Activated CD8-positive, alpha-beta memory T cell treated with anti-CD3 and anti-CD28 coated beads, Interleukin-2, amount 10 ng/mL, durations not matched to agents 7 days and 5 days (primary cell): ENCODE data around the gene PXYLP1. TPM values are rescaled to one million over a fixed set of nuclear protein-coding genes. Genes with fewer than 3 reads are reported as not detected.
A peak's percentile ranks its signal among the peaks of the same experiment; 100 is the strongest.

Experiments
- ATAC-seq: fragments of 150-1000 bp; cut with Tn5 transposase; one replicate; pipeline ENCODE4 v1.10.0; 2021; ENCODE audit warnings: moderate library complexity
- CTCF ChIA-PET: fragments of 350-600 bp; sonication (Branson Sonifier 250); formaldehyde crosslinking; loops from one replicate; lab custom pipeline; 2021; ENCODE audit warnings: antibody characterized with exemption; lab: Charles Lee
- DNase-seq: peaks from one replicate; pipeline ENCODE4 v3.0.0-alpha.2; 2020
- H3K27ac Mint-ChIP-seq: one replicate; pipeline ENCODE4 v1.8.0; 2021; ENCODE audit warnings: mild to moderate bottlenecking, mixed read lengths
- H3K27me3 Mint-ChIP-seq: one replicate; pipeline ENCODE4 v1.8.0; 2021; ENCODE audit warnings: mixed read lengths
- H3K36me3 Mint-ChIP-seq: one replicate; pipeline ENCODE4 v1.8.0; 2021; ENCODE audit warnings: mild to moderate bottlenecking, mixed read lengths
- H3K4me1 Mint-ChIP-seq: one replicate; pipeline ENCODE4 v1.8.0; 2021; ENCODE audit warnings: mixed read lengths
- H3K4me3 Mint-ChIP-seq: one replicate; pipeline ENCODE4 v1.8.0; 2021; ENCODE audit warnings: mild to moderate bottlenecking, moderate library complexity, mixed read lengths
- H3K9me3 Mint-ChIP-seq: one replicate; pipeline ENCODE4 v1.8.0; 2022; ENCODE audit warnings: low read depth, mixed read lengths
- total RNA-seq, 2 experiments: library from RNA; stranded (reverse); gene quantifications; one replicate each; pipeline ENCODE4 v1.2.3, GENCODE V29; 2021

PXYLP1 gene
- total RNA-seq, 2 experiments from 2014 or later: 10.3 to 18.4 TPM

GRCh38 chr3:141243271-141243707 lies 11.7 kb downstream of the PXYLP1 start:
- CTCF ChIA-PET: interaction anchor here (1.2 to 4.6 kb wide), 5 partner anchors 10 to 36 kb away, joined by 3 to 64 read pairs (median 5); partner anchors contain the start of gene PXYLP1
- DNase-seq: peak; percentile 78
- H3K27ac Mint-ChIP-seq: peak overlapping the region; percentile 70
- H3K36me3 Mint-ChIP-seq: peaks cover 30% of the 10 kb centered on the region
- H3K4me3 Mint-ChIP-seq: peak overlapping the region; percentile 21
- no peaks in the 10 kb centered on the region for H3K9me3 Mint-ChIP-seq
- peak; percentile 99 for ATAC-seq
- no peaks in the 10 kb centered on the region for H3K27me3 Mint-ChIP-seq
- H3K4me1 Mint-ChIP-seq: peaks cover 42% of the 10 kb centered on the region

- no peak overlapping the region for H3K4me3 Mint-ChIP-seq
- H3K36me3 Mint-ChIP-seq: peaks cover 13% of the 10 kb centered on the region
- CTCF ChIA-PET: interaction anchor here (1.4 to 4.6 kb wide), 4 partner anchors 8 to 246 kb away, joined by 3 to 64 read pairs (median 6); partner anchors contain the start of gene PXYLP1
- peaks cover 13% of the 10 kb centered on the region for H3K4me1 Mint-ChIP-seq
- H3K27me3 Mint-ChIP-seq: no peaks in the 10 kb centered on the region
- H3K27ac Mint-ChIP-seq: no peak overlapping the region
- DNase-seq: peak; percentile 31
- no peaks in the 10 kb centered on the region for H3K9me3 Mint-ChIP-seq
- no peak for ATAC-seq
Measured at GRCh38 chr3:141246224-141246957, 14.8 kb downstream of the PXYLP1 start.

- CTCF ChIA-PET: interaction anchor here (1.4 to 4.6 kb wide), 4 partner anchors 9 to 247 kb away, joined by 3 to 64 read pairs (median 6); partner anchors contain the start of gene PXYLP1
- Mint-ChIP-seq H3K27ac (no peak overlapping the region), H3K36me3 (peaks cover 13% of the 10 kb centered on the region)
Measured at GRCh38 chr3:141246958-141247301, 15.3 kb downstream of the PXYLP1 start.

GRCh38 chr3:141248064-141248463 lies 16.4 kb downstream of the PXYLP1 start:
- H3K27ac Mint-ChIP-seq: no peak overlapping the region

More at GRCh38 chr3:141246958-141247301, 15.3 kb downstream of the PXYLP1 start:
- Mint-ChIP-seq H3K4me3 (no peak overlapping the region), H3K27me3 (no peaks in the 10 kb centered on the region), H3K4me1 (peaks cover 13% of the 10 kb centered on the region), H3K9me3 (no peaks in the 10 kb centered on the region)
- DNase-seq (peak; percentile 31), ATAC-seq (no peak)

GRCh38 chr3:141249041-141249440 lies 17.4 kb downstream of the PXYLP1 start:
- no peaks in the 10 kb centered on the region for H3K9me3 Mint-ChIP-seq
- no peaks in the 10 kb centered on the region for H3K4me1 Mint-ChIP-seq
- DNase-seq (peak; percentile 27), ATAC-seq (no peak)
- no peaks in the 10 kb centered on the region for H3K27me3 Mint-ChIP-seq
- no peak overlapping the region for H3K27ac Mint-ChIP-seq
- H3K36me3 Mint-ChIP-seq: peaks cover 4% of the 10 kb centered on the region
- H3K4me3 Mint-ChIP-seq: no peak overlapping the region
- CTCF ChIA-PET: interaction anchor here (0.6 to 1.7 kb wide), 5 partner anchors 11 to 1747 kb away, joined by 3 to 7 read pairs (median 4); partner anchors contain the start of gene PXYLP1

More at GRCh38 chr3:141248064-141248463, 16.4 kb downstream of the PXYLP1 start:
- H3K4me3 Mint-ChIP-seq: no peak overlapping the region
- H3K9me3 Mint-ChIP-seq: no peaks in the 10 kb centered on the region
- peaks cover 6% of the 10 kb centered on the region for H3K36me3 Mint-ChIP-seq
- H3K4me1 Mint-ChIP-seq: peaks cover 6% of the 10 kb centered on the region
- DNase-seq (no peak), ATAC-seq (no peak)
- CTCF ChIA-PET: interaction anchor here (0.7 to 1.7 kb wide), 3 partner anchors 10 to 17 kb away, joined by 3 to 7 read pairs (median 3); partner anchors contain the start of gene PXYLP1
- no peaks in the 10 kb centered on the region for H3K27me3 Mint-ChIP-seq

- H3K27me3 Mint-ChIP-seq: no peaks in the 10 kb centered on the region
- no peak overlapping the region for H3K4me3 Mint-ChIP-seq
- H3K36me3 Mint-ChIP-seq: peaks cover 2% of the 10 kb centered on the region
- H3K9me3 Mint-ChIP-seq: no peaks in the 10 kb centered on the region
- no peak overlapping the region for H3K27ac Mint-ChIP-seq
- no peaks in the 10 kb centered on the region for H3K4me1 Mint-ChIP-seq
- no peak for DNase-seq
- ATAC-seq: no peak
- CTCF ChIA-PET: interaction anchor here (1.4 kb wide), 1 partner anchor 19 kb away, joined by 5 read pairs; the partner anchor contains the start of gene PXYLP1
Measured at GRCh38 chr3:141250342-141250741, 18.7 kb downstream of the PXYLP1 start.

- Mint-ChIP-seq H3K27ac (no peak overlapping the region), H3K4me3 (no peak overlapping the region), H3K27me3 (no peaks in the 10 kb centered on the region), H3K36me3 (peaks cover 2% of the 10 kb centered on the region), H3K9me3 (no peaks in the 10 kb centered on the region), H3K4me1 (peaks cover 4% of the 10 kb centered on the region)
- peak; percentile 36 for DNase-seq
- CTCF ChIA-PET: interaction anchor here (0.7 to 1.4 kb wide), 2 partner anchors 18 to 19 kb away, joined by 4 to 5 read pairs; partner anchors contain the start of gene PXYLP1
- no peak for ATAC-seq
Measured at GRCh38 chr3:141250828-141251227, 19.2 kb downstream of the PXYLP1 start.

GRCh38 chr3:141253326-141253725 lies 21.7 kb downstream of the PXYLP1 start:
- H3K4me3 Mint-ChIP-seq: no peak overlapping the region
- CTCF ChIA-PET: interaction anchor here (8.0 kb wide), 1 partner anchor 20 kb away, joined by 76 read pairs; the partner anchor contains the start of gene PXYLP1
- no peaks in the 10 kb centered on the region for H3K9me3 Mint-ChIP-seq
- ATAC-seq: no peak
- peaks cover 2% of the 10 kb centered on the region for H3K36me3 Mint-ChIP-seq
- H3K4me1 Mint-ChIP-seq: peaks cover 16% of the 10 kb centered on the region
- no peak overlapping the region for H3K27ac Mint-ChIP-seq
- no peaks in the 10 kb centered on the region for H3K27me3 Mint-ChIP-seq
- no peak for DNase-seq

GRCh38 chr3:141253811-141254210 lies 22.2 kb downstream of the PXYLP1 start:
- Mint-ChIP-seq H3K4me3 (no peak overlapping the region), H3K9me3 (no peaks in the 10 kb centered on the region), H3K36me3 (peaks cover 2% of the 10 kb centered on the region), H3K27me3 (no peaks in the 10 kb centered on the region), H3K4me1 (peaks cover 18% of the 10 kb centered on the region), H3K27ac (no peak overlapping the region)
- ATAC-seq: no peak
- CTCF ChIA-PET: interaction anchor here (1.1 to 8.0 kb wide), 2 partner anchors 21 to 50 kb away, joined by 3 to 76 read pairs; partner anchors contain the start of gene PXYLP1
- DNase-seq: no peak

- H3K27ac Mint-ChIP-seq: no peak overlapping the region
- ATAC-seq: no peak
- H3K36me3 Mint-ChIP-seq: peaks cover 2% of the 10 kb centered on the region
- H3K27me3 Mint-ChIP-seq: no peaks in the 10 kb centered on the region
- DNase-seq: no peak
- no peak overlapping the region for H3K4me3 Mint-ChIP-seq
- H3K9me3 Mint-ChIP-seq: no peaks in the 10 kb centered on the region
- CTCF ChIA-PET: interaction anchor here (0.8 to 8.0 kb wide), 9 partner anchors 10 to 63 kb away, joined by 3 to 76 read pairs (median 4); partner anchors contain the start of gene PXYLP1
- H3K4me1 Mint-ChIP-seq: peaks cover 23% of the 10 kb centered on the region
Measured at GRCh38 chr3:141255137-141255845, 23.7 kb downstream of the PXYLP1 start.

GRCh38 chr3:141255846-141256261 lies 24.2 kb downstream of the PXYLP1 start:
- peaks cover 2% of the 10 kb centered on the region for H3K36me3 Mint-ChIP-seq
- peaks cover 28% of the 10 kb centered on the region for H3K4me1 Mint-ChIP-seq
- no peaks in the 10 kb centered on the region for H3K9me3 Mint-ChIP-seq
- no peaks in the 10 kb centered on the region for H3K27me3 Mint-ChIP-seq
- ATAC-seq: peak; percentile 87
- peak; percentile 45 for DNase-seq
- H3K27ac Mint-ChIP-seq: no peak overlapping the region
- CTCF ChIA-PET: interaction anchor here (0.8 to 8.0 kb wide), 7 partner anchors 11 to 64 kb away, joined by 3 to 76 read pairs (median 4); partner anchors contain the start of gene PXYLP1
- no peak overlapping the region for H3K4me3 Mint-ChIP-seq

GRCh38 chr3:141256820-141257219 lies 25.2 kb downstream of the PXYLP1 start:
- no peaks in the 10 kb centered on the region for H3K27me3 Mint-ChIP-seq
- DNase-seq (no peak), ATAC-seq (no peak)
- H3K4me3 Mint-ChIP-seq: no peak overlapping the region
- H3K9me3 Mint-ChIP-seq: no peaks in the 10 kb centered on the region
- peaks cover 9% of the 10 kb centered on the region for H3K36me3 Mint-ChIP-seq
- CTCF ChIA-PET: interaction anchor here (1.2 to 8.0 kb wide), 4 partner anchors 10 to 46 kb away, joined by 3 to 76 read pairs (median 8); partner anchors contain the start of gene PXYLP1
- peaks cover 37% of the 10 kb centered on the region for H3K4me1 Mint-ChIP-seq
- H3K27ac Mint-ChIP-seq: no peak overlapping the region
